CD14-positive monocyte (primary cell): ENCODE measurements around the gene IZUMO2. TPM values are rescaled to one million over a fixed set of nuclear protein-coding genes. Genes with fewer than 3 reads are reported as not detected.

Experiments
- DNase-seq, 3 donors: peaks; one replicate each; pipeline ENCODE4 v3.0.0-alpha.2; 2011 to 2022
- H2AFZ ChIP-seq: 2 replicates; pipeline ENCODE4 v1.6.0; 2012; ENCODE audit warnings: mild to moderate bottlenecking, low read depth, low read length, inconsistent platforms; ENCODE audit not compliant: insufficient read depth, poor library complexity, severe bottlenecking
- H3K27ac ChIP-seq, 2 donors: 1 replicate in 1 of 2; 2 replicates in 1 of 2; pipeline ENCODE4 v1.5.1; 2012 to 2013; ENCODE audit warnings: low read length in 2 of 2, control low read depth in 1 of 2, inconsistent platforms in 1 of 2, low read depth in 1 of 2, mild to moderate bottlenecking in 1 of 2
- H3K27me3 ChIP-seq, 2 donors: one replicate each; pipeline versions ENCODE4 v1.6.0 to v1.6.1; 2011 to 2013; ENCODE audit warnings: low read length in 2 of 2; ENCODE audit not compliant: control insufficient read depth in 2 of 2, insufficient read depth in 2 of 2
- H3K36me3 ChIP-seq, 2 donors: replicated peaks in 1 of 2; 1 replicate in 1 of 2; 2 replicates in 1 of 2; pipeline versions ENCODE4 v1.5.1 to v1.6.1; 2012 to 2013; ENCODE audit warnings: low read length in 2 of 2, control low read depth in 1 of 2, inconsistent platforms in 1 of 2, mild to moderate bottlenecking in 1 of 2; ENCODE audit not compliant: insufficient read depth in 2 of 2, control insufficient read depth in 1 of 2
- H3K4me1 ChIP-seq, 2 donors: 1 replicate in 1 of 2; 2 replicates in 1 of 2; pipeline versions ENCODE4 v1.5.1 to v1.6.1; 2012 to 2013; ENCODE audit warnings: low read length in 2 of 2, control low read depth in 1 of 2, inconsistent platforms in 1 of 2, mild to moderate bottlenecking in 1 of 2, moderate library complexity in 1 of 2; ENCODE audit not compliant: insufficient read depth in 2 of 2, control insufficient read depth in 1 of 2
- H3K4me2 ChIP-seq: replicated peaks from 2 replicates; pipeline ENCODE3; 2012; ENCODE audit warnings: low read length, moderate library complexity, mild to moderate bottlenecking; ENCODE audit not compliant: poor library complexity, severe bottlenecking; ENCODE audit errors: extremely low read depth
- H3K4me3 ChIP-seq, 3 experiments: fragments of 200-600 bp in 1 of 3; sonication (generic) in 1 of 3; replicated peaks in 1 of 3; 1 replicate in 2 of 3; 2 replicates in 1 of 3; pipeline ENCODE4 v1.5.1; 2011 to 2013; ENCODE audit warnings: low read length in 3 of 3, mild to moderate bottlenecking in 3 of 3, control low read depth in 2 of 3, low read depth in 2 of 3, inconsistent platforms in 1 of 3, moderate library complexity in 1 of 3
- H3K79me2 ChIP-seq: 2 replicates; pipeline ENCODE4 v1.6.0; 2012; ENCODE audit warnings: mild to moderate bottlenecking, control low read depth, inconsistent platforms, low read length, moderate library complexity; ENCODE audit not compliant: insufficient read depth
- H3K9ac ChIP-seq: 2 replicates; pipeline ENCODE4 v1.6.0; 2017; ENCODE audit warnings: low read length, mild to moderate bottlenecking; ENCODE audit not compliant: insufficient read depth, poor library complexity, severe bottlenecking
- H3K9me3 ChIP-seq, 2 donors: replicated peaks in 1 of 2; 1 replicate in 1 of 2; 2 replicates in 1 of 2; pipeline versions ENCODE4 v1.5.1 to v1.6.1; 2012 to 2013; ENCODE audit warnings: low read length in 2 of 2, control low read depth in 1 of 2; ENCODE audit not compliant: control insufficient read depth in 1 of 2, insufficient read depth in 1 of 2
- H4K20me1 ChIP-seq: 2 replicates; pipeline ENCODE4 v1.6.0; 2012; ENCODE audit warnings: mild to moderate bottlenecking, low read length, control low read depth, moderate library complexity; ENCODE audit not compliant: insufficient read depth
- H3K27ac Mint-ChIP-seq, 7 donors: one replicate each; pipeline ENCODE4 v1.8.0; 2020; ENCODE audit warnings: mild to moderate bottlenecking in 7 of 7, mixed read lengths in 7 of 7, moderate library complexity in 6 of 7, inconsistent platforms in 2 of 7
- H3K27me3 Mint-ChIP-seq, 3 donors: one replicate each; pipeline ENCODE4 v1.8.0; 2021 to 2022; ENCODE audit warnings: low read depth in 3 of 3, mild to moderate bottlenecking in 3 of 3, mixed read lengths in 3 of 3, moderate library complexity in 3 of 3, inconsistent platforms in 1 of 3
- H3K36me3 Mint-ChIP-seq, 2 donors: one replicate each; pipeline ENCODE4 v1.8.0; 2020; ENCODE audit warnings: mixed read lengths in 2 of 2, inconsistent platforms in 1 of 2, mild to moderate bottlenecking in 1 of 2
- H3K4me1 Mint-ChIP-seq: one replicate; pipeline ENCODE4 v1.8.0; 2020; ENCODE audit warnings: mild to moderate bottlenecking, mixed read lengths
- H3K4me3 Mint-ChIP-seq, 2 donors: one replicate each; pipeline ENCODE4 v1.8.0; 2020; ENCODE audit warnings: mild to moderate bottlenecking in 2 of 2, mixed read lengths in 2 of 2, moderate library complexity in 1 of 2
- H3K9me3 Mint-ChIP-seq, 7 donors: one replicate each; pipeline ENCODE4 v1.8.0; 2020 to 2022; ENCODE audit warnings: mixed read lengths in 7 of 7, mild to moderate bottlenecking in 6 of 7, moderate library complexity in 6 of 7, inconsistent platforms in 2 of 7
- WGBS: methylation state at CpG from one replicate; pipeline ENCODE4 v1.1.5; 2013; ENCODE audit warnings: missing lambda C conversion rate; ENCODE audit not compliant: insufficient coverage; 5-methylcytosine and 5-hydroxymethylcytosine counted together
- intact Hi-C, 2 donors: fragments of 100-400 bp; cut with micrococcal nuclease; formaldehyde crosslinking; loops; one replicate each; pipeline versions ENCODE4 v1.15.0 to v1.15.1; 2023
- polyA plus RNA-seq, 3 donors: library from polyadenylated mRNA; depleted of rRNA in 1 of 3; unstranded in 2 of 3; stranded (reverse) in 1 of 3; fragments of 300-500 nt in 2 of 3; fragments of >200 nt in 1 of 3; fragmentation: Illumina TruSeq in 2 of 3; gene quantifications; 1 replicate in 2 of 3; 2 replicates in 1 of 3; pipeline ENCODE4 v1.2.3, GENCODE V29; 2012 to 2021
- TF ChIP-seq, protein P1 (sequence below): fragments of 200-600 bp; IDR thresholded peaks from one replicate; pipeline ENCODE4 v1.8.0; 2022; ENCODE audit warnings: antibody characterized with exemption, mild to moderate bottlenecking

Gene IZUMO2
- polyA plus RNA-seq, 3 donors = not detected

DNA sequence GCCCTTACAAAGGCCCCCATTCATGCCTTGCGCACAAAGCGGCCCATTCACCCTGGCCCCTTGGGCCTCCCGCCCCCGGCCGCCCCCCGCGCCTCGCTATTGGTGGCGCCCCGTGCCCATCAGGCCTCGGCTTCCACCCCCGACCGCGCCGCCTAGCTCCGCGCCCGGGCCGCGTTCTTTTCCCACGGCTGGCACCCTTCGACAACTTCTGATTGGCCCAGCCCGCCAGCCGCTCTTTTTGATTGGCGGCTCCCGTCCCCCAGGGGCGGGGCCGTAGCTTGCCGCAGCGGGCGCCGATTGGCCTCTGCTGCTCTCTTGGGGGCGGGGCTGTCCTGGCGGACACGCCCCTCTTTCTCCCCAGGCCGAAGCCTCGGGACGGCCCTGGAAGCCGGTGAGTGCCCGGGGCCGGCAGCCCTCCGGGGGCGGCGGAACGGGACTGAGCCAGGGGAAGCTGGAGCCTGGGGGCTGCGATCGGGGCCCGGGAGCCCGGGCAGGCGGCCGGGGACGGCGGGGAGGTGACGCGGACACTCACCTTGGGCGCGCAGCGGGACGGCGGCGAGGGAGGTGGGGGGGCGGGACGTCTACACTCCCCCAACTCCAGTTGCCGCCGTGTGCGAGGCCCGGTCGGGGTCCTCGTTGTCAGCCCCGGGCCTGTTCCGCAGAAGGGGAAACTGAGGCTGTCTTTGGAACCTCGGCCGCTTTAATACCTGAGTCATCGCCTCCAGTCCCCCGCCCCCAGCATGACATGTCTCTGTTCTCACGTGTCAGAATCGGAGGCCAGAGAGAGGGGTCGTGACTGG, 40.4 kb upstream of the IZUMO2 start, which contains the start of gene MYH14:
MYH14 (plus strand) TSS at position 342 of the 800 bp plus-strand sequence. CDS start 6,744 bp downstream, outside the sequence.
- no peaks in the 10 kb centered on the region for H4K20me1 ChIP-seq
- no peak within 1 kb of the TSS for H3K27ac ChIP-seq
- peak within 1 kb of the TSS; percentile 49 for H3K4me2 ChIP-seq
- peak within 1 kb of the TSS in 1 of 2 donors; percentile 66 for H3K4me3 Mint-ChIP-seq
- no peaks in the 10 kb centered on the region for H3K79me2 ChIP-seq
- H3K9me3 Mint-ChIP-seq = peaks cover 0 to 18% (median 8%) of the 10 kb centered on the region in 7 donors
- peak in 1 of 3 donors; percentile 31 for DNase-seq
- H3K4me3 ChIP-seq = no peak within 1 kb of the TSS
- H2AFZ ChIP-seq = peak within 1 kb of the TSS; percentile 50
- H3K27ac Mint-ChIP-seq = no peak within 1 kb of the TSS
- 4% methylated on average over 53 of the region's 78 CpGs for WGBS
- TF ChIP-seq, protein P1, sequence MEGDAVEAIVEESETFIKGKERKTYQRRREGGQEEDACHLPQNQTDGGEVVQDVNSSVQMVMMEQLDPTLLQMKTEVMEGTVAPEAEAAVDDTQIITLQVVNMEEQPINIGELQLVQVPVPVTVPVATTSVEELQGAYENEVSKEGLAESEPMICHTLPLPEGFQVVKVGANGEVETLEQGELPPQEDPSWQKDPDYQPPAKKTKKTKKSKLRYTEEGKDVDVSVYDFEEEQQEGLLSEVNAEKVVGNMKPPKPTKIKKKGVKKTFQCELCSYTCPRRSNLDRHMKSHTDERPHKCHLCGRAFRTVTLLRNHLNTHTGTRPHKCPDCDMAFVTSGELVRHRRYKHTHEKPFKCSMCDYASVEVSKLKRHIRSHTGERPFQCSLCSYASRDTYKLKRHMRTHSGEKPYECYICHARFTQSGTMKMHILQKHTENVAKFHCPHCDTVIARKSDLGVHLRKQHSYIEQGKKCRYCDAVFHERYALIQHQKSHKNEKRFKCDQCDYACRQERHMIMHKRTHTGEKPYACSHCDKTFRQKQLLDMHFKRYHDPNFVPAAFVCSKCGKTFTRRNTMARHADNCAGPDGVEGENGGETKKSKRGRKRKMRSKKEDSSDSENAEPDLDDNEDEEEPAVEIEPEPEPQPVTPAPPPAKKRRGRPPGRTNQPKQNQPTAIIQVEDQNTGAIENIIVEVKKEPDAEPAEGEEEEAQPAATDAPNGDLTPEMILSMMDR = no peak
- intact Hi-C loops = no loop called here
- peaks cover 9 to 19% of the 10 kb centered on the region in 2 donors for H3K9me3 ChIP-seq
- H3K4me1 Mint-ChIP-seq = no peaks in the 10 kb centered on the region
- peaks cover 0 to 6% of the 10 kb centered on the region in 2 donors for H3K4me1 ChIP-seq
- H3K27me3 ChIP-seq = peaks cover 37 to 58% of the 10 kb centered on the region in 2 donors
- H3K27me3 Mint-ChIP-seq = peaks cover 65 to 77% (median 65%) of the 10 kb centered on the region in 3 donors
- no peak within 1 kb of the TSS for H3K9ac ChIP-seq
- no peaks in the 10 kb centered on the region for H3K36me3 ChIP-seq
- no peaks in the 10 kb centered on the region for H3K36me3 Mint-ChIP-seq

- H3K9ac ChIP-seq = no peak overlapping the region
- no peak overlapping the region for H3K4me2 ChIP-seq
- Mint-ChIP-seq H3K36me3 (no peaks in the 10 kb centered on the region), H3K27me3 (peaks cover 61 to 75% (median 63%) of the 10 kb centered on the region in 3 donors), H3K9me3 (peaks cover 0 to 18% (median 8%) of the 10 kb centered on the region in 7 donors), H3K4me1 (no peaks in the 10 kb centered on the region), H3K4me3 (peak overlapping the region in 1 of 2 donors; percentile 18), H3K27ac (no peak overlapping the region)
- H3K4me3 ChIP-seq = no peak overlapping the region
- WGBS = 23% methylated on average over 16 of the region's 18 CpGs
- DNase-seq = no peak
- H3K4me1 ChIP-seq = peaks cover 0 to 6% of the 10 kb centered on the region in 2 donors
- no peak overlapping the region for H2AFZ ChIP-seq
- peaks cover 37 to 58% of the 10 kb centered on the region in 2 donors for H3K27me3 ChIP-seq
- intact Hi-C loops = no loop called here
- no peaks in the 10 kb centered on the region for H3K79me2 ChIP-seq
- no peaks in the 10 kb centered on the region for H4K20me1 ChIP-seq
- TF ChIP-seq, protein P1 = no peak
- no peaks in the 10 kb centered on the region for H3K36me3 ChIP-seq
- H3K9me3 ChIP-seq = peaks cover 9 to 19% of the 10 kb centered on the region in 2 donors
- no peak overlapping the region for H3K27ac ChIP-seq
These were observed 39.8 kb upstream of the IZUMO2 start for GRCh38 chr19:50202962-50203280.
